Measurements from ENCODE around the gene LRRC45.

DNA sequence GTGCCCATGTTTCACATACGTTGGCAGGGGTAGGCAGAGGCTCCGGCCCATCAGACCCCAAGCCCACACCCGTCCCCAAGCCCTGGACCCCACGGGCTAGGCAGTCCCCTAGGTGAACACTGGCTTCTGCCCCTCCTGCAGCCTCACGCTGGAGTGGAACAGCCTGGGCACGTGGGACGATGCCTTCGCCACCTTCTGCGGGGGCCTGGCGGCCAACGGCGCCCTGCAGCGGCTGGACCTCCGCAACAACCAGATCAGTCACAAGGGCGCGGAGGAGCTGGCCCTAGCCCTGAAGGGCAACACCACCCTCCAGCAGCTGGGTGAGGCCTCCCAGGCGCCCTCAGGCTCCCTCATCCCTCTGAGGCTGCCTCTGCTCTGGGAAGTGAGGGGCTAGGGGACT, 1.8 kb downstream of the LRRC45 start:
- TF ChIP-seq, protein P1, sequence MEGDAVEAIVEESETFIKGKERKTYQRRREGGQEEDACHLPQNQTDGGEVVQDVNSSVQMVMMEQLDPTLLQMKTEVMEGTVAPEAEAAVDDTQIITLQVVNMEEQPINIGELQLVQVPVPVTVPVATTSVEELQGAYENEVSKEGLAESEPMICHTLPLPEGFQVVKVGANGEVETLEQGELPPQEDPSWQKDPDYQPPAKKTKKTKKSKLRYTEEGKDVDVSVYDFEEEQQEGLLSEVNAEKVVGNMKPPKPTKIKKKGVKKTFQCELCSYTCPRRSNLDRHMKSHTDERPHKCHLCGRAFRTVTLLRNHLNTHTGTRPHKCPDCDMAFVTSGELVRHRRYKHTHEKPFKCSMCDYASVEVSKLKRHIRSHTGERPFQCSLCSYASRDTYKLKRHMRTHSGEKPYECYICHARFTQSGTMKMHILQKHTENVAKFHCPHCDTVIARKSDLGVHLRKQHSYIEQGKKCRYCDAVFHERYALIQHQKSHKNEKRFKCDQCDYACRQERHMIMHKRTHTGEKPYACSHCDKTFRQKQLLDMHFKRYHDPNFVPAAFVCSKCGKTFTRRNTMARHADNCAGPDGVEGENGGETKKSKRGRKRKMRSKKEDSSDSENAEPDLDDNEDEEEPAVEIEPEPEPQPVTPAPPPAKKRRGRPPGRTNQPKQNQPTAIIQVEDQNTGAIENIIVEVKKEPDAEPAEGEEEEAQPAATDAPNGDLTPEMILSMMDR (IDR thresholded peaks at IDR 0.05): no peak
- TF ChIP-seq POLR2A (IDR thresholded peaks at IDR 0.05): no peak
